Activated B cell treated with CpG ODN at 0.5 μM for 24 hours (primary cell): ENCODE measurements around the gene KIFAP3. TPM values are rescaled to one million over a fixed set of nuclear protein-coding genes. Genes with fewer than 3 reads are reported as not detected.

Source experiments
- ATAC-seq: fragments of 200-7000 bp; cut with Tn5 transposase; one replicate; pipeline ENCODE4 v1.10.0; 2021; ENCODE audit warnings: low read depth, mild to moderate bottlenecking, moderate library complexity
- CTCF ChIA-PET: fragments of 350-600 bp; sonication (Branson Sonifier 250); formaldehyde crosslinking; loops from one replicate; lab custom pipeline; 2021; ENCODE audit warnings: antibody characterized with exemption; lab: Charles Lee
- POLR2A ChIA-PET: fragments of 350-600 bp; sonication (Branson Sonifier 250); formaldehyde crosslinking; loops from one replicate; lab custom pipeline; 2021; ENCODE audit warnings: antibody characterized with exemption; lab: Charles Lee
- DNase-seq: peaks from one replicate; pipeline ENCODE4 v3.0.0; 2022
- H3K27ac Mint-ChIP-seq: one replicate; pipeline ENCODE4 v1.8.0; 2020; ENCODE audit warnings: mixed read lengths
- H3K27me3 Mint-ChIP-seq: one replicate; pipeline ENCODE4 v1.8.0; 2021; ENCODE audit warnings: mixed read lengths
- H3K36me3 Mint-ChIP-seq: one replicate; pipeline ENCODE4 v1.8.0; 2021; ENCODE audit warnings: low read depth, mixed read lengths
- H3K4me1 Mint-ChIP-seq: one replicate; pipeline ENCODE4 v1.8.0; 2021; ENCODE audit warnings: mixed read lengths
- H3K4me3 Mint-ChIP-seq: one replicate; pipeline ENCODE4 v1.8.0; 2020; ENCODE audit warnings: mild to moderate bottlenecking, mixed read lengths
- H3K9me3 Mint-ChIP-seq: one replicate; pipeline ENCODE4 v1.8.0; 2020; ENCODE audit warnings: mixed read lengths
- CTCF ChIP-seq: fragments of 200-600 bp; IDR thresholded peaks from one replicate; pipeline ENCODE4 v1.8.0; 2022; ENCODE audit warnings: antibody characterized with exemption, mild to moderate bottlenecking
- intact Hi-C: fragments of 100-400 bp; cut with micrococcal nuclease; formaldehyde crosslinking; loops from one replicate; pipeline ENCODE4 v1.15.1; 2024
- total RNA-seq: library from RNA; stranded (reverse); gene quantifications from 2 replicates; pipeline ENCODE4 v1.2.3, GENCODE V29; 2022

KIFAP3 gene
- total RNA-seq, 1 donor from 2014 or later = 12.7 TPM

GRCh38 chr1:169946206-169946605 lies 128.3 kb downstream of the KIFAP3 start:
- ATAC-seq = no peak
- no peak for DNase-seq
- Mint-ChIP-seq H3K4me3 (no peak overlapping the region), H3K36me3 (peaks cover 4% of the 10 kb centered on the region), H3K4me1 (no peaks in the 10 kb centered on the region), H3K27me3 (no peaks in the 10 kb centered on the region), H3K9me3 (no peaks in the 10 kb centered on the region), H3K27ac (no peak overlapping the region)
- no peak for TF ChIP-seq CTCF
- POLR2A ChIA-PET = no interaction called here
- intact Hi-C loops = no loop called here
- CTCF ChIA-PET = interaction anchor here (0.6 to 1.3 kb wide), 2 partner anchors 18 to 477 kb away, joined by 3 read pairs; no protein-coding TSS in a partner anchor

DNA sequence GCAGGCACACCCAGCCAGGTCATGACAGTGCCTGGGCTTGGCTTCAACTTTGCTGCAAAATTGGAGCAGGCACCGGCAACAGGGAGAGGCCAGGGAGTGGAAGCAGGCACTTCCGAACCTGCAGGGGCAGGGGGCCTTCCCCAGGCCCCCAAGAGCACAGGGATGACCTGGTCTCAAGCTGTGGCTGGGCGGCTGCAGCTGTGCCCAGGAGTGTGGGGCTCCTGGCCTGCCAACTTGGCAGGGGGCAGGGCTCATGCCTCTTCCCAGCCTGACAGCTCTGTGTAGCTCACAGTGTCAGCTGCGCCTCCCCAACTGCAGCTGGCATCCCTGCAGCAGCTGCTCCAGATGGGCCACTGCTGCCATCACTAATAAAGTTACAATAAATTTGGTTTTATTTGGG lies 129.3 kb downstream of the KIFAP3 start:
- intact Hi-C loops = no loop called here
- Mint-ChIP-seq H3K36me3 (peaks cover 4% of the 10 kb centered on the region), H3K4me1 (no peaks in the 10 kb centered on the region), H3K4me3 (no peak overlapping the region), H3K27ac (no peak overlapping the region), H3K27me3 (no peaks in the 10 kb centered on the region), H3K9me3 (no peaks in the 10 kb centered on the region)
- TF ChIP-seq CTCF = no peak
- DNase-seq (no peak), ATAC-seq (no peak)
- CTCF ChIA-PET = no interaction called here
- POLR2A ChIA-PET = no interaction called here

- Mint-ChIP-seq H3K27ac (no peak overlapping the region), H3K4me3 (no peak overlapping the region), H3K9me3 (no peaks in the 10 kb centered on the region), H3K27me3 (no peaks in the 10 kb centered on the region), H3K4me1 (no peaks in the 10 kb centered on the region), H3K36me3 (peaks cover 4% of the 10 kb centered on the region)
- no peak for ATAC-seq
- no peak for DNase-seq
- intact Hi-C loops = no loop called here
- CTCF ChIA-PET = no interaction called here
- POLR2A ChIA-PET = no interaction called here
- TF ChIP-seq CTCF = no peak
Observed at GRCh38 chr1:169944621-169945020, 129.9 kb downstream of the KIFAP3 start.

GRCh38 chr1:169943963-169944526 lies 130.4 kb downstream of the KIFAP3 start:
- no peak overlapping the region for H3K27ac Mint-ChIP-seq
- no peaks in the 10 kb centered on the region for H3K27me3 Mint-ChIP-seq
- H3K4me3 Mint-ChIP-seq = no peak overlapping the region
- no peak for TF ChIP-seq CTCF
- DNase-seq (no peak), ATAC-seq (no peak)
- intact Hi-C loops = no loop called here
- H3K36me3 Mint-ChIP-seq = peaks cover 4% of the 10 kb centered on the region
- ChIA-PET CTCF (no interaction called here), POLR2A (no interaction called here)
- no peaks in the 10 kb centered on the region for H3K9me3 Mint-ChIP-seq
- H3K4me1 Mint-ChIP-seq = no peaks in the 10 kb centered on the region

- Mint-ChIP-seq H3K4me1 (no peaks in the 10 kb centered on the region), H3K27ac (no peak overlapping the region), H3K27me3 (no peaks in the 10 kb centered on the region), H3K36me3 (peaks cover 4% of the 10 kb centered on the region), H3K4me3 (no peak overlapping the region), H3K9me3 (no peaks in the 10 kb centered on the region)
- ATAC-seq = no peak
- ChIA-PET CTCF (no interaction called here), POLR2A (no interaction called here)
- intact Hi-C loops = no loop called here
- no peak for TF ChIP-seq CTCF
- no peak for DNase-seq
Observed at GRCh38 chr1:169941982-169942830, 132.3 kb downstream of the KIFAP3 start.
